GM18909 (cell line): ENCODE measurements around the gene CSRP2.

Experiments
- ATAC-seq: cut with Tn5 transposase; IDR thresholded peaks from one replicate; pipeline ENCODE4 v1.9.1; 2021; ENCODE audit warnings: mild to moderate bottlenecking; ENCODE audit not compliant: unreplicated experiment, poor library complexity

Gene CSRP2

GRCh38 chr12:76895796-76896195 is 17.0 kb upstream of the CSRP2 start:
- no peak for ATAC-seq

GRCh38 chr12:76891609-76892008 is 12.8 kb upstream of the CSRP2 start:
- no peak for ATAC-seq

- no peak for ATAC-seq
Measured at GRCh38 chr12:76890151-76891143, 11.6 kb upstream of the CSRP2 start.

GRCh38 chr12:76888775-76889174 is 10.0 kb upstream of the CSRP2 start:
- ATAC-seq = no peak

- no peak for ATAC-seq
Measured at GRCh38 chr12:76883811-76884210, 5.0 kb upstream of the CSRP2 start.

- ATAC-seq = no peak
Measured at GRCh38 chr12:76883151-76883550, 4.3 kb upstream of the CSRP2 start.

GRCh38 chr12:76882367-76882766 is 3.5 kb upstream of the CSRP2 start:
- ATAC-seq = no peak

- ATAC-seq = no peak
Measured at GRCh38 chr12:76881142-76881541, 2.3 kb upstream of the CSRP2 start.

- no peak for ATAC-seq
Measured at GRCh38 chr12:76880519-76881023, 1.8 kb upstream of the CSRP2 start.

GRCh38 chr12:76879710-76880518 is 1.1 kb upstream of the CSRP2 start:
- ATAC-seq = no peak

- ATAC-seq = peak; percentile 49
Measured at GRCh38 chr12:76878099-76878898, 520 bp downstream of the CSRP2 start.

- no peak for ATAC-seq
Measured at GRCh38 chr12:76876696-76877229, 2.1 kb downstream of the CSRP2 start.

- ATAC-seq = no peak
Measured at GRCh38 chr12:76874491-76875190, 4.2 kb downstream of the CSRP2 start.

GRCh38 chr12:76874027-76874426 is 4.8 kb downstream of the CSRP2 start:
- no peak for ATAC-seq

GRCh38 chr12:76872415-76872814 is 6.4 kb downstream of the CSRP2 start:
- ATAC-seq = no peak

- no peak for ATAC-seq
Measured at GRCh38 chr12:76871742-76872141, 7.1 kb downstream of the CSRP2 start.

GRCh38 chr12:76871082-76871481 is 7.7 kb downstream of the CSRP2 start:
- no peak for ATAC-seq

- ATAC-seq = peak; percentile 49
Measured at GRCh38 chr12:76866726-76867125, 12.1 kb downstream of the CSRP2 start.

GRCh38 chr12:76866151-76866567 is 12.7 kb downstream of the CSRP2 start:
- ATAC-seq = no peak
